Common myeloid progenitor, CD34-positive (primary cell): ENCODE measurements around the gene UNCX.

Experiments
- CTCF ChIA-PET: fragments of 350-600 bp; sonication (Branson Sonifier 250); formaldehyde crosslinking; loops from one replicate; lab custom pipeline; 2021; ENCODE audit warnings: antibody characterized with exemption; lab: Charles Lee
- POLR2A ChIA-PET: fragments of 350-600 bp; sonication (Branson Sonifier 250); formaldehyde crosslinking; loops from one replicate; lab custom pipeline; 2021; ENCODE audit warnings: antibody characterized with exemption; lab: Charles Lee
- DNase-seq, 3 donors: peaks; one replicate each; pipeline versions ENCODE4 v3.0.0 to v3.0.0-alpha.2; 2013
- H3K27ac ChIP-seq, 2 experiments: 1 replicate in 1 of 2; 2 replicates in 1 of 2; pipeline ENCODE4 v1.7.0; 2013; ENCODE audit warnings: inconsistent platforms in 2 of 2, low read length in 2 of 2, mild to moderate bottlenecking in 2 of 2, low read depth in 1 of 2, moderate library complexity in 1 of 2; ENCODE audit not compliant: severe bottlenecking in 2 of 2, insufficient read depth in 1 of 2, poor library complexity in 1 of 2
- H3K27me3 ChIP-seq, 5 experiments: replicated peaks in 2 of 5; 1 replicate in 3 of 5; 2 replicates in 2 of 5; pipeline versions ENCODE4 v1.6.1 to v1.7.0; 2013; ENCODE audit warnings: low read length in 4 of 5, mild to moderate bottlenecking in 2 of 5, moderate library complexity in 2 of 5, inconsistent platforms in 1 of 5; ENCODE audit not compliant: insufficient read depth in 5 of 5, control insufficient read depth in 4 of 5
- H3K36me3 ChIP-seq, 4 experiments: 1 replicate in 2 of 4; 2 replicates in 2 of 4; pipeline versions ENCODE4 v1.6.1 to v1.7.0; 2013; ENCODE audit warnings: low read length in 3 of 4, control low read depth in 1 of 4, mild to moderate bottlenecking in 1 of 4; ENCODE audit not compliant: control insufficient read depth in 4 of 4, insufficient read depth in 4 of 4
- H3K4me1 ChIP-seq, 4 experiments: 1 replicate in 3 of 4; 2 replicates in 1 of 4; pipeline versions ENCODE4 v1.6.1 to v1.7.1; 2013; ENCODE audit warnings: low read length in 3 of 4, mild to moderate bottlenecking in 3 of 4, control low read depth in 1 of 4, inconsistent platforms in 1 of 4, moderate library complexity in 1 of 4; ENCODE audit not compliant: control insufficient read depth in 4 of 4, insufficient read depth in 4 of 4; ENCODE audit errors: control extremely low read depth in 1 of 4
- H3K4me3 ChIP-seq, 7 experiments: 1 replicate in 4 of 7; 2 replicates in 3 of 7; pipeline versions ENCODE4 v1.5.1 to v1.7.0; 2013; ENCODE audit warnings: mild to moderate bottlenecking in 7 of 7, low read length in 6 of 7, moderate library complexity in 6 of 7, inconsistent platforms in 2 of 7, low read depth in 2 of 7, control low read depth in 1 of 7; ENCODE audit not compliant: insufficient read depth in 4 of 7, control insufficient read depth in 1 of 7; ENCODE audit errors: extremely low read depth in 1 of 7
- H3K9me3 ChIP-seq, 5 experiments: 1 replicate in 4 of 5; 2 replicates in 1 of 5; pipeline versions ENCODE4 v1.6.1 to v1.7.1; 2013; ENCODE audit warnings: low read length in 4 of 5, mild to moderate bottlenecking in 2 of 5, inconsistent platforms in 1 of 5, low read depth in 1 of 5, moderate library complexity in 1 of 5; ENCODE audit not compliant: control insufficient read depth in 4 of 5, insufficient read depth in 2 of 5; ENCODE audit errors: control extremely low read depth in 1 of 5
- WGBS: methylation state at CpG from one replicate; pipeline ENCODE4 v1.1.5; 2013; ENCODE audit not compliant: insufficient coverage; 5-methylcytosine and 5-hydroxymethylcytosine counted together

The UNCX gene

DNA sequence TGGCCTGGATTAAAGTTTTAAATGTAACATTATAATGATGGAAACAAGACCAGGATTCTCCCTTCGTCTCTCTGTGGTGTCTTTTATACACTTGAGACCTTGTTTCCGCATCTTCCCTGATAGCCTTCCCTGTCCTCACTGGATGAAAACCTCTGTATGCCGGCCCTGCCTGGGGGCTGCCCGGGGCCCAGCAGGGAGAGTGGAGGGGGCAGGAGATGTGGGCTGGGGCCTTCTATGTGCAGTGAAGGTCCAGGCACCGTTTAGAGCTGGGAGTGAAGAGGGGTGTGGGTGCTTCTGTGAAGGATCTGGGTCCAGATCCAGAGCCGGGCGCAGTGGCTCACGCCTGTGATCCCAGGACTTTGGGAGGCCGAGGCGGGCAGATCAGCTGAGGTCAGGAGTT, 50.7 kb downstream of the UNCX start:
- Histone ChIP-seq H3K4me1 (no peaks in the 10 kb centered on the region), H3K36me3 (no peaks in the 10 kb centered on the region), H3K9me3 (peaks cover 0 to 3% (median 0%) of the 10 kb centered on the region in 5 experiments), H3K4me3 (no peak overlapping the region), H3K27ac (no peak overlapping the region), H3K27me3 (peaks cover 0 to 37% (median 2%) of the 10 kb centered on the region in 5 experiments)
- ChIA-PET CTCF (no interaction called here), POLR2A (no interaction called here)
- DNase-seq = no peak
- 86% methylated on average over 4 of the region's 10 CpGs for WGBS

DNA sequence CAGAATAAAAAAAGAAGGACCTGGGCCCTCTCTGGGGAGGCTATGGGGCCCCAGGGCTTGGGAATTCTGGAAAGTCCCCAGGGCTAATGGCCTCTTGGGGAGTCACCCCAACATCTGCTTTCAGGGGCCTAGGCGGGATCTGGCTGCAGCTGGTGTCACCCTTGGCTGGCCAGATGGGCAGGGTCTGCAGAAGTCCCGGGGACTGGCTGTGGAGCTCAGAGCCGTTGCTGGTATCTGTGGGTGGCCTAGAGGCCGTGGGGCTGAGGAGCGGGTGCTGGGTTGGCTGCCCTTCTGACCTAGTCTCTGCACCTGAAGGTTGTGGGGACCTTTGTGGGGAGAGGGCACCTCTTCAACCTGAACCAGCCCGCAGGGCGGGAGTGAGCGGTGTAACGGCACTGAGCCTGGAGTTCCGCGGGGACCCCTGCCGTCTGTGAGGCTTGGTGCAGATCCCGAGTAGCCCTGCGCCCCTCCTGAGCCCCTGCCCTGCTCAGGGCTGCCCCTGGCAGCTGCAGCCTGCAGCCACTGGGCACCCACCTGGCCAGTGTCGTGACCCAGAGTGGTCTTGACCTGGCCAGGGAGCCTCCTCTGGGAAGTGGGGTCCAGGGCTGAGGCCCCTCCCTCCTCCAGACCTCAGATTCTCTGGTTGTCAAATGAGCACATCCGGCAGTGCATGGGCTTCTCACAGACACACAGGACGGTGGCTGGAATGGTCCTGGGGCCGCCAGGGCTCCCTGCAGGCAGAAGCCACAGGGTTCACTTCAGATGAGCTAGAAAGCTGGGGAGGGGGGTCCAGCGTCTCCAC, 51.5 kb downstream of the UNCX start:
- H3K4me1 ChIP-seq = no peaks in the 10 kb centered on the region
- no peak overlapping the region for H3K27ac ChIP-seq
- no peaks in the 10 kb centered on the region for H3K36me3 ChIP-seq
- no peak overlapping the region for H3K4me3 ChIP-seq
- peaks cover 0 to 41% (median 5%) of the 10 kb centered on the region in 5 experiments for H3K27me3 ChIP-seq
- DNase-seq = no peak
- WGBS = 77% methylated on average over 15 of the region's 19 CpGs
- ChIA-PET CTCF (no interaction called here), POLR2A (no interaction called here)
- peaks cover 0 to 3% (median 0%) of the 10 kb centered on the region in 5 experiments for H3K9me3 ChIP-seq

DNA sequence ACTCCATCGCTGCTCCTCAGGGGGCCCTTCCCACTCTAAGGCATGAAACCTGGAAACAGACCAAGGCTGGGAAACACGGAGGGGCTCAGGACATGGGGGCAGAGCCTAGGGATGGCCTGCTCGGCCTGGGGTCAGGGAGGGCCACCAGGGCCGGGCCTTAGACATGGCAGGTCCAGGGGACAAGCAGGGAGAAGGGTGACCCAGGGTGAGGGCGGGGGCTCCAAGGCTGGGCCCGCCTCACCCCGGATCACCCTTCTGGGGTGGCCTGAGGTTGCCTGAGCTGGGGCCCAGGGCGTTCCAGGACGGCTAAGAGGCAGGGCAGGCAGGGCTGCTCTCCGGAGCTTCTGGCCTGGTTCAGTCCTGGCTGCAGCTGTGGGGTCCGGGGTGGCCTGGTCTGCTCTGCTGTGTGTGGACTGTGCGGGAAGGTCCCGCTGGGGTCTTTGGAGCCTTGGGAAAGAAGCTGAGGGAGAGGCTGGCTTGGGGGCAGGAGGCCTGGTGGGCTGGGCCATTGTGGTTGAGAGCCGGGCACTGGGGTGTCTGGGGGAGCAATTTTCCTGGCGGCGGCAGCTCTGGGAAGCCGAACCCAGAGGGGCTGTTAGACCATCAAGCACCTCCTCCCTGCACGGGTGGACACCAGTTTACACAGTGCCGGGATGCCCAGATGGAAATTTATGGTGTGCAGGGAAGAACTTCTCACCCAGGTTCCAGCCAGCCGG, 52.2 kb downstream of the UNCX start:
- WGBS = 90% methylated on average over 10 of the region's 20 CpGs
- H3K4me1 ChIP-seq = peaks cover 0 to 3% (median under 1%) of the 10 kb centered on the region in 4 experiments
- H3K27ac ChIP-seq = no peak overlapping the region
- peaks cover 0 to 48% (median 10%) of the 10 kb centered on the region in 5 experiments for H3K27me3 ChIP-seq
- peaks cover 0 to 3% (median 0%) of the 10 kb centered on the region in 5 experiments for H3K9me3 ChIP-seq
- DNase-seq = no peak
- POLR2A ChIA-PET = no interaction called here
- H3K36me3 ChIP-seq = no peaks in the 10 kb centered on the region
- CTCF ChIA-PET = no interaction called here
- no peak overlapping the region for H3K4me3 ChIP-seq

- peaks cover 0 to 3% (median 0%) of the 10 kb centered on the region in 5 experiments for H3K9me3 ChIP-seq
- H3K27ac ChIP-seq = no peak overlapping the region
- peaks cover 0 to 56% (median 15%) of the 10 kb centered on the region in 5 experiments for H3K27me3 ChIP-seq
- peaks cover 0 to 11% (median 7%) of the 10 kb centered on the region in 4 experiments for H3K4me1 ChIP-seq
- ChIA-PET CTCF (no interaction called here), POLR2A (no interaction called here)
- WGBS = 86% methylated on average over 34 of the region's 39 CpGs
- H3K4me3 ChIP-seq = no peak overlapping the region
- no peaks in the 10 kb centered on the region for H3K36me3 ChIP-seq
- no peak for DNase-seq
Measured at GRCh38 chr7:1285556-1286301, 53.1 kb downstream of the UNCX start.
